HepG2 (cell line): Measurements from ENCODE around the gene GBX1. TPM values are rescaled to one million over a fixed set of nuclear protein-coding genes. Genes with fewer than 3 reads are reported as not detected.

Experiments used
- ATAC-seq: fragments of 200-7000 bp; cut with Tn5 transposase; 3 replicates; pipeline ENCODE4 v1.9.1; 2020; ENCODE audit warnings: mild to moderate bottlenecking, moderate library complexity
- BruUV-seq: library from RNA; stranded (reverse); fragments of 400-500 nt; replicated peaks from 2 replicates; lab custom pipeline; 2021; lab: Mats Ljungman, UMichigan
- CTCF ChIA-PET: fragments of 300-600 bp; formaldehyde crosslinking; extraction: SDS; loops from one replicate; lab custom pipeline; 2021; ENCODE audit warnings: low total read pairs, inconsistent platforms, low intra/inter-chr PET ratio; lab: Yijun Ruan, JAX
- POLR2A ChIA-PET: fragments of 350-600 bp; sonication (Branson Sonifier 250); formaldehyde crosslinking; loops from one replicate; lab custom pipeline; 2020; ENCODE audit warnings: antibody characterized with exemption, inconsistent platforms; lab: Yijun Ruan, JAX
- DNase-seq: peaks from one replicate; pipeline ENCODE4 v3.0.0-alpha.2; 2015; ENCODE audit warnings: low spot score
- FAIRE-seq: peaks from 3 replicates; lab custom pipeline; 2011; peaks lifted over from hg19 to GRCh38; lab: Jason Lieb, UNC
- H2AFZ ChIP-seq: one replicate; pipeline ENCODE4 v1.6.1; 2011; ENCODE audit warnings: low read length, inconsistent platforms
- H3K27ac ChIP-seq: fragments of 300-600 bp; 3 replicates; pipeline ENCODE4 v1.8.0; 2011; ENCODE audit warnings: mixed run types, mild to moderate bottlenecking, mixed read lengths, low read length, inconsistent platforms; ENCODE audit not compliant: insufficient read depth; ENCODE audit errors: extremely low read length
- H3K27me3 ChIP-seq, 2 experiments: fragments of 200-600 bp in 1 of 2; 2 replicates in 1 of 2; 3 replicates in 1 of 2; pipeline versions ENCODE4 v1.6.0 to v1.8.0; 2011; ENCODE audit warnings: low read length in 2 of 2, mild to moderate bottlenecking in 2 of 2, moderate library complexity in 2 of 2, inconsistent platforms in 1 of 2; ENCODE audit not compliant: insufficient read depth in 2 of 2, control insufficient read depth in 1 of 2
- H3K36me3 ChIP-seq, 2 experiments: fragments of 200-600 bp in 1 of 2; replicated peaks in 1 of 2; 2 replicates in 1 of 2; 3 replicates in 1 of 2; pipeline versions ENCODE4 v1.5.1 to v1.8.0; 2011; ENCODE audit warnings: low read length in 2 of 2, inconsistent platforms in 1 of 2; ENCODE audit not compliant: insufficient read depth in 2 of 2, control insufficient read depth in 1 of 2
- H3K4me1 ChIP-seq: 2 replicates; pipeline ENCODE4 v1.5.1; 2012; ENCODE audit warnings: low read length, inconsistent platforms; ENCODE audit not compliant: insufficient read depth
- H3K4me2 ChIP-seq: 2 replicates; pipeline ENCODE4 v1.6.0; 2011; ENCODE audit warnings: low read depth, low read length, inconsistent platforms
- H3K4me3 ChIP-seq, 3 experiments: fragments of 200-600 bp in 1 of 3; sonication (generic), shearing (Covaris generic) in 1 of 3; replicated peaks in 1 of 3; 2 replicates each; pipeline ENCODE4 v1.5.1; 2011 to 2016; ENCODE audit warnings: low read length in 3 of 3, inconsistent platforms in 2 of 3, low read depth in 2 of 3, mild to moderate bottlenecking in 2 of 3, control low read depth in 1 of 3, mixed read lengths in 1 of 3; ENCODE audit not compliant: insufficient read depth in 1 of 3
- H3K79me2 ChIP-seq: one replicate; pipeline ENCODE4 v1.6.1; 2011; ENCODE audit warnings: low read length, inconsistent platforms; ENCODE audit not compliant: insufficient read depth
- H3K9ac ChIP-seq: 2 replicates; pipeline ENCODE4 v1.6.0; 2011; ENCODE audit warnings: mild to moderate bottlenecking, low read depth, low read length, inconsistent platforms; ENCODE audit not compliant: insufficient read depth
- H3K9me3 ChIP-seq: 2 replicates; pipeline ENCODE4 v1.5.1; 2012; ENCODE audit warnings: mild to moderate bottlenecking, low read length
- H4K20me1 ChIP-seq: 2 replicates; pipeline ENCODE4 v1.6.0; 2011; ENCODE audit warnings: inconsistent platforms, mild to moderate bottlenecking, low read length, moderate library complexity; ENCODE audit not compliant: insufficient read depth
- ARNT ChIP-seq: fragments of 450-650 bp; IDR thresholded peaks from 2 replicates; pipeline ENCODE4 v1.6.1; 2017
- CHD4 ChIP-seq: fragments of 200-600 bp; sonication (generic); IDR thresholded peaks from 2 replicates; pipeline ENCODE4 v1.7.0; 2017; ENCODE audit warnings: mild to moderate bottlenecking, low read length, borderline replicate concordance
- RELA ChIP-seq: sonication (generic); formaldehyde crosslinking; IDR thresholded peaks from 2 replicates; pipeline ENCODE4 v1.4.0; 2020; ENCODE audit warnings: missing genetic modification reagents
- STAG1 ChIP-seq: sonication (generic); formaldehyde crosslinking; IDR thresholded peaks from 2 replicates; pipeline ENCODE4 v1.4.0; 2020; ENCODE audit warnings: missing genetic modification reagents
- SUZ12 ChIP-seq: fragments of 150-350 bp; IDR thresholded peaks from 2 replicates; pipeline ENCODE4 v1.6.1; 2014; ENCODE audit warnings: low read depth, low read length
- ZNF329 ChIP-seq: sonication (generic); formaldehyde crosslinking; IDR thresholded peaks from 2 replicates; pipeline ENCODE4 v1.9.0; 2021; ENCODE audit warnings: low read depth, mild to moderate bottlenecking, missing genetic modification reagents
- ZNF788 ChIP-seq: sonication (generic); formaldehyde crosslinking; IDR thresholded peaks from 2 replicates; pipeline ENCODE4 v1.5.0; 2020; ENCODE audit warnings: mild to moderate bottlenecking, missing genetic modification reagents, borderline replicate concordance
- ZNF800 ChIP-seq: sonication (generic); formaldehyde crosslinking; IDR thresholded peaks from 2 replicates; pipeline ENCODE4 v1.4.0; 2020; ENCODE audit warnings: missing genetic modification reagents
- WGBS: methylation state at CpG from one replicate; pipeline ENCODE4 v1.1.6; 2017; ENCODE audit warnings: low lambda C conversion rate; 5-methylcytosine and 5-hydroxymethylcytosine counted together
- in situ Hi-C: cut with HindIII; loops from 2 replicates; pipeline ENCODE4 v1.10.0; 2017; ENCODE audit warnings: low pct_unique_long_range_greater_than_20kb; ENCODE audit not compliant: extremely low pct_ligation_motif_present
- intact Hi-C: fragments of 100-400 bp; cut with micrococcal nuclease; formaldehyde crosslinking; loops from one replicate; pipeline ENCODE4 v1.10.0; 2022; ENCODE audit not compliant: unreplicated experiment
- polyA plus RNA-seq, 8 experiments: library from polyadenylated mRNA; depleted of rRNA in 3 of 8; stranded (reverse) in 7 of 8; unstranded in 1 of 8; fragments of >200 nt; fragmentation: Illumina TruSeq in 4 of 8; extraction: Trizol in 4 of 8; gene quantifications; 2 replicates each; pipeline versions ENCODE4 v1.2.1 to v1.2.3, GENCODE V29; 2011 to 2016; ENCODE audit warnings: low read depth in 4 of 8, missing spikeins in 1 of 8, mixed read lengths in 1 of 8; ENCODE audit not compliant: insufficient read depth in 1 of 8
- total RNA-seq, 5 experiments: library from RNA; depleted of rRNA; stranded (reverse); fragments of >200 nt; fragmentation: Illumina TruSeq; extraction: Trizol; gene quantifications; 2 replicates each; pipeline ENCODE4 v1.2.3, GENCODE V29; 2016; ENCODE audit warnings: low read depth in 1 of 5

The GBX1 gene
- total and polyA plus RNA-seq, 2 of the 13 experiments (the other 11 are each of a cell fraction or from before 2014, with no cell fraction given), result not detected

- no peak for TF ChIP-seq ZNF329
- no peak for TF ChIP-seq ZNF788 (CRISPR knock-in tag)
- TF ChIP-seq CHD4, result no peak
- TF ChIP-seq ZNF800 (CRISPR knock-in tag), result no peak
- no peak for TF ChIP-seq ARNT
- no peak for TF ChIP-seq RELA (CRISPR knock-in tag)
- TF ChIP-seq STAG1 (CRISPR knock-in tag), result no peak
- no peak for TF ChIP-seq SUZ12
- DNase-seq (no peak), ATAC-seq (no peak), FAIRE-seq (no peak)
- ChIA-PET POLR2A (no interaction called here), CTCF (interaction anchor here (1.2 kb wide), 1 partner anchor 134 kb away, joined by 3 read pairs; no protein-coding TSS in a partner anchor)
- H3K9ac ChIP-seq, result no peak overlapping the region
- BruUV-seq, result no TSS peak
- intact Hi-C loops, result no loop called here
- H3K4me1 ChIP-seq, result no peaks in the 10 kb centered on the region
- H3K4me3 ChIP-seq, result no peak overlapping the region
- peaks cover 9 to 62% of the 10 kb centered on the region in 2 experiments for H3K27me3 ChIP-seq
- H2AFZ ChIP-seq, result no peak overlapping the region
- in situ Hi-C loops, result no loop called here
- no peaks in the 10 kb centered on the region for H3K36me3 ChIP-seq
- H3K4me2 ChIP-seq, result no peak overlapping the region
- no peak overlapping the region for H3K27ac ChIP-seq
- H4K20me1 ChIP-seq, result no peaks in the 10 kb centered on the region
- 36% methylated on average over 10 of the region's 10 CpGs for WGBS
- no peaks in the 10 kb centered on the region for H3K79me2 ChIP-seq
- no peaks in the 10 kb centered on the region for H3K9me3 ChIP-seq
Observed at GRCh38 chr7:151168787-151169162, 1.3 kb upstream of the GBX1 start.
